T-helper 17 cell (primary cell): ENCODE results near the gene GBA3. TPM values are rescaled to one million over a fixed set of nuclear protein-coding genes. Genes with fewer than 3 reads are reported as not detected.

Experiments used
- ATAC-seq: fragments of 150-1000 bp; cut with Tn5 transposase; 2 replicates; pipeline ENCODE4 v1.10.0; 2021; ENCODE audit warnings: mild to moderate bottlenecking, moderate library complexity
- DNase-seq, 3 donors: peaks; one replicate each; pipeline versions ENCODE4 v3.0.0 to v3.0.0-alpha.2; 2020 to 2021
- H3K9me3 ChIP-seq: one replicate; pipeline ENCODE4 v1.7.0; 2013; ENCODE audit warnings: low read length, mild to moderate bottlenecking; ENCODE audit not compliant: control insufficient read depth, poor library complexity, severe bottlenecking
- H3K27ac Mint-ChIP-seq: one replicate; pipeline ENCODE4 v1.8.0; 2022; ENCODE audit warnings: mild to moderate bottlenecking, moderate library complexity, mixed read lengths
- H3K27me3 Mint-ChIP-seq: one replicate; pipeline ENCODE4 v1.8.0; 2022; ENCODE audit warnings: mixed read lengths
- H3K36me3 Mint-ChIP-seq: one replicate; pipeline ENCODE4 v1.8.0; 2022; ENCODE audit warnings: low read depth, mixed read lengths
- H3K4me1 Mint-ChIP-seq: one replicate; pipeline ENCODE4 v1.8.0; 2022; ENCODE audit warnings: mild to moderate bottlenecking, mixed read lengths
- H3K4me3 Mint-ChIP-seq: one replicate; pipeline ENCODE4 v1.8.0; 2022; ENCODE audit warnings: mild to moderate bottlenecking, moderate library complexity, mixed read lengths
- total RNA-seq, 4 donors: library from RNA in 2 of 4; stranded (reverse) in 2 of 4; gene quantifications; one replicate each; pipeline ENCODE4 v1.2.3 and lab custom pipeline; 2022 to 2026

Gene GBA3
- total RNA-seq, 2 donors from 2014 or later: not detected

DNA sequence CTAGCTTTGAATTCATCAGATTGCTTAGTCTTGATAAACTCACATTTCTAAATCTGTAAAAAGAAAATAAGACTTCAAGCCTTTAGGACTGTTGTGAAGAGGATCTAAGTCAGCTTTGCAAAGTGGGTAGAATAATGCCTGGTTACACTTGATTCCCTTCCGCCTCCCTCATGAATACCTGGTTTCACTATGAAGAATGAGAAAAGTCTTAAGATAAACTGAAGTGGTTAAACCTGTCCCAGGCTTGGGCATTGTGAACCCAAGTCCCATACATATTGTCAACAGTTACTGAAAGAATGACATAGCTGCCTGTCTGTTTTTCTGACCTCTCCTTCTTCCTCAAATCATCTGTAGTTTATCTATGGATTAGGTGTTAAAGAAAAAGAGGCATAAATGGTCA, 16.7 kb upstream of the GBA3 start:
- Mint-ChIP-seq H3K27me3 (no peaks in the 10 kb centered on the region), H3K36me3 (no peaks in the 10 kb centered on the region), H3K4me1 (no peaks in the 10 kb centered on the region), H3K27ac (no peak overlapping the region), H3K4me3 (no peak overlapping the region)
- ATAC-seq (no peak), DNase-seq (no peak)
- H3K9me3 ChIP-seq: no peaks in the 10 kb centered on the region

GRCh38 chr4:22677780-22678179, 15.0 kb upstream of the GBA3 start:
- Mint-ChIP-seq H3K4me1 (no peaks in the 10 kb centered on the region), H3K27me3 (no peaks in the 10 kb centered on the region), H3K36me3 (no peaks in the 10 kb centered on the region), H3K27ac (no peak overlapping the region), H3K4me3 (no peak overlapping the region)
- no peak for ATAC-seq
- DNase-seq: no peak
- no peaks in the 10 kb centered on the region for H3K9me3 ChIP-seq

DNA sequence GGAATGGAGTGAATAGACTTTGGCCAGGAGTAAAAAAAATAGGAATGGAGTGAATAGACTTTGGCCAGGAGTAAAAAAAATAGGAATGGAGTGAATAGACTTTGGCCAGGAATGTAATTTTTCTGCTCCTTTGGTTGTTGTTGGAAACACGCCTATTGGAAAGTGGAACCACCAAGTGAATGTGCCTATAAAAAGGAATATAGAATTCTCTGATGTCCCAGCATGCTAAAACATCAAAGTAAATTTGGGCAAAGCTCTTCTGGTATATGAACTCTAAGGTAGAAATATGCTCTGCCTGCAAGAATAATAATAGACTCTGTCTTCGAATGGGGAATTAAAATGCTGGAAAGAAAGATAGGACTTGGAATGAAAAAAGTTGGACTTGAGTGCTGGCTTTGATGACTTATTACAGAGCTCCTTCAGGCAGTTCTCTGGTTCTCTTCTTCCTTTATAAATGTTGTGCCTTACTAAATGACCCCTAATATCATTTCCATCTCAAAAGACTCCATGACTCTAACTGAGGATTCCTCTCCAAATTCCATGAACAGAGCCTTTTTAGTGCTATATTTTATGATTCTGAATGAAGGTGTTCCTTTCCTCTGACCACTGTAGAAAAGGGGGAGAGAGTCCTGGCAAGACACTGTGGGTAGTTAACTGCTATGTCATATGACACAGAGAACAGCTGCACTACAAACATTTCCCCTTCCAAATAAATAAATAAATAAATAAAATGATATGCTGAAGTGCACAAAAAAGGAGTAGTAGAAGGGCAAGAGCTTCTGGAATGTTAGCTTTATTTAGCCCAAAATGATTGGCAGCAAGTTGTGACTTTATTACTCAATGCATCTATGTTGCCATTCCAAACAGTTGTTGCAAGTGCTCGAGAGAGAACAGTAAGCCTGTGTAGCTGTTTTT, 13.5 kb upstream of the GBA3 start:
- no peak for DNase-seq
- H3K9me3 ChIP-seq: no peaks in the 10 kb centered on the region
- Mint-ChIP-seq H3K27me3 (no peaks in the 10 kb centered on the region), H3K36me3 (no peaks in the 10 kb centered on the region), H3K27ac (no peak overlapping the region), H3K4me3 (no peak overlapping the region), H3K4me1 (no peaks in the 10 kb centered on the region)
- ATAC-seq: no peak

GRCh38 chr4:22680065-22680642, 12.6 kb upstream of the GBA3 start:
- no peak for DNase-seq
- no peak overlapping the region for H3K4me3 Mint-ChIP-seq
- ATAC-seq: no peak
- H3K27ac Mint-ChIP-seq: no peak overlapping the region
- H3K9me3 ChIP-seq: no peaks in the 10 kb centered on the region
- no peaks in the 10 kb centered on the region for H3K4me1 Mint-ChIP-seq
- no peaks in the 10 kb centered on the region for H3K36me3 Mint-ChIP-seq
- no peaks in the 10 kb centered on the region for H3K27me3 Mint-ChIP-seq

- Mint-ChIP-seq H3K27ac (no peak overlapping the region), H3K36me3 (no peaks in the 10 kb centered on the region), H3K4me3 (no peak overlapping the region), H3K4me1 (no peaks in the 10 kb centered on the region), H3K27me3 (no peaks in the 10 kb centered on the region)
- DNase-seq (no peak), ATAC-seq (no peak)
- no peaks in the 10 kb centered on the region for H3K9me3 ChIP-seq
Observed at GRCh38 chr4:22683726-22684125, 9.0 kb upstream of the GBA3 start.

DNA sequence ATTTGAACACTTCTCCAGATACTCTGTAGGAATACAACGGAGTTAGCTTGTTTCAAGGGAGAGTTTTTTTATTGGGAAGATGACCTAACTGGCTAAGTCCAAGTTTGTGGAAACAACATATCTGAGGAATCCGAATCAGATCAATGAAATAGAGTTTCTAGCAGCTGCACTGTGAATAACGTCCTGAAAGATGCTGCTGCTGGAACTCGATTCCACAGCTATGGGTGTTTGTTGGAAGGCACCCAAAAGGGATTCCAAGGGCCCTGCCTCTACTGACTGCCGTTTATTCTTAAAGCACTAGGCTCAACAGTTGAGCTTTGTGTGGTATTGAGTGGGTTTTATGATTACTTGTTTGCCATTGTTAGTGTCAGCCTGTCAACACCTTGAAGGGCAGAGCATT, 6.6 kb upstream of the GBA3 start:
- Mint-ChIP-seq H3K36me3 (no peaks in the 10 kb centered on the region), H3K27me3 (no peaks in the 10 kb centered on the region), H3K4me1 (no peaks in the 10 kb centered on the region), H3K27ac (no peak overlapping the region), H3K4me3 (no peak overlapping the region)
- ATAC-seq (no peak), DNase-seq (no peak)
- H3K9me3 ChIP-seq: no peaks in the 10 kb centered on the region

DNA sequence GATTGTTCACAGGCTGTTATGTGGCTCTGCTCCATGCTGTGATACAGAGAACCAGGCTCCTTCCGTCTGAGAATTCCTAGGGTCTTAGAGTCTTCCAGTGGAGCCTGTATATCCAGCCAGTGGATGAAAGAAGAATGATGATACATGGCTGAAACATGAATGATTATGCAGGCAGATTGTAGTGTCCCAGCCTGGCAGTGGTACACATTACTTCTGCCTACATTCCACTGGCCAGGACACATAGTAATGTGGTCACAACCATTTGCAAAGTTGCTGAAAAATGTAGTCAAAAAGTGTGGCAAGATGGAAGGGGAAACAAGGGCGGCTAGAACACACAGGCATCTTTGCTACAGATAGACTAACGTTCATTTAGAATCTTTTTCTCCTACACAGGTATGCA, 4.5 kb upstream of the GBA3 start:
- DNase-seq (no peak), ATAC-seq (no peak)
- no peaks in the 10 kb centered on the region for H3K4me1 Mint-ChIP-seq
- peaks cover 5% of the 10 kb centered on the region for H3K27me3 Mint-ChIP-seq
- no peak overlapping the region for H3K27ac Mint-ChIP-seq
- H3K9me3 ChIP-seq: no peaks in the 10 kb centered on the region
- no peaks in the 10 kb centered on the region for H3K36me3 Mint-ChIP-seq
- H3K4me3 Mint-ChIP-seq: no peak overlapping the region

DNA sequence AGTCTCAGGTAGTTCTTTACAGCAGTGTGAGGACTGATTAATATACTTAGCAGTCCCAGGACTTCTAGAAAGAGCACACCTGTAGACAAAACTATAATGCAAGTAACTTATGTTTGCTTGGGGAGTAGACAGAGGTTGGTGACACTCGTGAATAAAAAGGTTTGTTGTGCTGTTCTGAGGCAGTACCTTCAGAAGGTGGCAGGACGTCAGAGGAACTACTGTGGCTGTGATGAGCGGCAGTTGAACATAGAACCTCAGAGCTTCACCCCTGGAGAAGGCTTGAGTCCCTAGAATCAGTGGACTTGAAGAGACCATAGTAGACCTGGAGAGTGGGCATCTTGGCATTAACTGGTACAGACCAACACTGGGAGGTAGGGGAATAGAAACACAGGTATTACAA, 3.3 kb upstream of the GBA3 start:
- no peaks in the 10 kb centered on the region for H3K9me3 ChIP-seq
- H3K27me3 Mint-ChIP-seq: peaks cover 5% of the 10 kb centered on the region
- DNase-seq (no peak), ATAC-seq (no peak)
- no peak overlapping the region for H3K27ac Mint-ChIP-seq
- H3K4me1 Mint-ChIP-seq: no peaks in the 10 kb centered on the region
- H3K36me3 Mint-ChIP-seq: no peaks in the 10 kb centered on the region
- no peak overlapping the region for H3K4me3 Mint-ChIP-seq

- no peak for DNase-seq
- Mint-ChIP-seq H3K4me1 (no peaks in the 10 kb centered on the region), H3K27ac (no peak overlapping the region), H3K27me3 (peaks cover 5% of the 10 kb centered on the region), H3K36me3 (no peaks in the 10 kb centered on the region), H3K4me3 (no peak overlapping the region)
- no peaks in the 10 kb centered on the region for H3K9me3 ChIP-seq
- no peak for ATAC-seq
Observed at GRCh38 chr4:22695029-22695428, 2.3 kb downstream of the GBA3 start.

DNA sequence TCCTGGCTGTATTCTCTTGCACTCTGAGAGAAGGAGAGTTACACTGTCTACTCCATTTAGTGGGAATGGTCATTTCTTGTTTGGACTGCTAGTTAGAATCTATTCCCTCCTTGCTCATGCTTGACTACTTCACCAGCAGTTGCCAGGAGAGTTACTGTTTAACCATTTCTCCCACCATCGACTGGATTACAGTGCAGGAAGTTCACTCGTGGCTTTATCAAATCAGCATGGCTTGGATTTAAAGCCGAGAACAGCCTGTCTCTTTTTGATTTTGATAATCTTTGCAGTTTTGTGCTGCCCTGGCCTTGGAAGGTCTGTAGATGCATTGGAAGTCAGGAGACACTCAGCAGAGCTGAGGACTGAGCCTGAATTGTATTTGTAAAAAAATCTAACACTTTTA, 3.2 kb downstream of the GBA3 start:
- ATAC-seq: no peak
- Mint-ChIP-seq H3K4me1 (no peaks in the 10 kb centered on the region), H3K4me3 (no peak overlapping the region), H3K36me3 (no peaks in the 10 kb centered on the region), H3K27ac (no peak overlapping the region), H3K27me3 (peaks cover 5% of the 10 kb centered on the region)
- no peaks in the 10 kb centered on the region for H3K9me3 ChIP-seq
- DNase-seq: no peak

DNA sequence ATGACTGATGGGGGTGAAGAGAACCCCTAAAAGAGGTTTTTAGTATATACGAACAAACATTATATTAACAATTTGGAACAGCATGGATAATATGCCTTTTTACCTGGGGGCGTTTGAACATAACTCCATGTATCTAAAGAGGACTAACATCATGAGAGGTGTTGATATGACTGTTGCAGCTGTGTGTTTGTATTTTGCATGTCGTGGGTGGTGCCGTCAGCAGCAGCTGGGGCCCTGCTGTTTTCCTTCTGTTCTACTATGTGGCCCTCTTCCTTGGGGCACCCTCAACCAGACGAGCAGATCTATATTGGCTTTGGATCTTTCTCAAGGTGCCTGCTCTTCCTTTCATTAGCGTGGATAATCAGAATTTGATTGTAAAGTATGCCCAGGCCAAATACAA, 11.2 kb downstream of the GBA3 start:
- no peaks in the 10 kb centered on the region for H3K36me3 Mint-ChIP-seq
- DNase-seq (no peak), ATAC-seq (no peak)
- H3K9me3 ChIP-seq: no peaks in the 10 kb centered on the region
- H3K4me1 Mint-ChIP-seq: no peaks in the 10 kb centered on the region
- H3K4me3 Mint-ChIP-seq: no peak overlapping the region
- H3K27ac Mint-ChIP-seq: no peak overlapping the region
- H3K27me3 Mint-ChIP-seq: no peaks in the 10 kb centered on the region

GRCh38 chr4:22707390-22707789, 14.7 kb downstream of the GBA3 start:
- Mint-ChIP-seq H3K4me1 (no peaks in the 10 kb centered on the region), H3K4me3 (no peak overlapping the region), H3K27ac (no peak overlapping the region), H3K27me3 (no peaks in the 10 kb centered on the region), H3K36me3 (no peaks in the 10 kb centered on the region)
- DNase-seq: no peak
- H3K9me3 ChIP-seq: no peaks in the 10 kb centered on the region
- ATAC-seq: no peak

DNA sequence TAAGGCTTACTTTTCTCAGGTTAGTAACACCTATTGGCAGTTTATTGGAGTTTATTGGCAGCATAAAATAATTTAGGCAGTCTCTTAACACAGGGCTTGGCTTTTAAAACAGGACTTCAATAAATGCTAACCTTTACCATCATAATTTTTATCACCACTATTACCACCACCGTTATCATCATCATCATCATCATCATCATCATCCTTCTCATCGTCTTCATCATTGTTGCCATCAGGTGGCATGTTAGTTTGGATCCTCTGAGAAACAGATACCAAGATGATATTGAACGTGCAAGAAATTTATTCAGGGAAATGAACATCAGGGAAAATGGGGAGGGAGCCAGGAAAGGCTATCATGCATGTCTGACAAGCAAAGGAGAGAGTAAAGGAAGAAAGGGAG, 16.2 kb downstream of the GBA3 start:
- H3K9me3 ChIP-seq: no peaks in the 10 kb centered on the region
- H3K27ac Mint-ChIP-seq: no peak overlapping the region
- H3K4me1 Mint-ChIP-seq: no peaks in the 10 kb centered on the region
- ATAC-seq (no peak), DNase-seq (no peak)
- no peak overlapping the region for H3K4me3 Mint-ChIP-seq
- no peaks in the 10 kb centered on the region for H3K36me3 Mint-ChIP-seq
- H3K27me3 Mint-ChIP-seq: no peaks in the 10 kb centered on the region

DNA sequence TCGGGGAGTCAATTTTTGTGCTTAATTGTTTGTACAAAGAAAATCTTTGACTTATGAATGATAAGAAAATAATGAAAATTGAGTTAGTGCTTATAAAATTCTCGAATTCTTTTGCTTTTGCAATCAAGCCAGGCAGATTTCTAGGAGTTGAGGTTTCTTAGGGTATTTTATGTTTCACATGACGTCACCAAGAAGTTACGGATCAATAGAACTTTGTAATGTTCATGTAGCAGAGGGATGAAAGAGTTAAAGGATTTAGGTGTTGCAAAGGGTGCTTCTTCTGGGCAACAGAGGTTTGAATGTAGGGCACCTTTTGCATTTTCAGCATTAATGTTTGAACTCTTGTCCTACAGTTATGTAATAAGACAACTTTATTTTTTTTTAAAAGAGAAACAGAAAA, 19.4 kb downstream of the GBA3 start:
- H3K36me3 Mint-ChIP-seq: no peaks in the 10 kb centered on the region
- DNase-seq (no peak), ATAC-seq (no peak)
- H3K4me1 Mint-ChIP-seq: no peaks in the 10 kb centered on the region
- no peaks in the 10 kb centered on the region for H3K9me3 ChIP-seq
- H3K27ac Mint-ChIP-seq: no peak overlapping the region
- no peaks in the 10 kb centered on the region for H3K27me3 Mint-ChIP-seq
- H3K4me3 Mint-ChIP-seq: no peak overlapping the region
